Esophagus muscularis mucosa (tissue), 3 donors: Measurements from ENCODE around the gene ROMO1.

ENCODE experiments used
- CTCF ChIP-seq, 3 experiments: fragments of 200-600 bp in 2 of 3; fragments of 450-650 bp in 1 of 3; sonication (generic) in 2 of 3; IDR thresholded peaks; one replicate each; pipeline ENCODE4 v1.5.1; 2017 to 2019; ENCODE audit warnings: antibody characterized with exemption in 3 of 3, mild to moderate bottlenecking in 2 of 3, moderate library complexity in 1 of 3
- POLR2AphosphoS5 ChIP-seq, 2 donors: sonication (generic); formaldehyde crosslinking; IDR thresholded peaks; one replicate each; pipeline ENCODE4 v1.6.1; 2017; ENCODE audit warnings: antibody characterized with exemption in 2 of 2

- TF ChIP-seq CTCF (IDR thresholded peaks at IDR 0.05) (no peak), POLR2AphosphoS5 (IDR thresholded peaks at IDR 0.05) (no peak)
Measured at GRCh38 chr20:35669221-35669620, 30.0 kb upstream of the ROMO1 start.
